GM21723 (cell line): ENCODE data around the gene ZNRF1.
"Not testable (repeated sequence)": the region's sequence is repeated elsewhere in the genome, so short reads cannot be mapped to it uniquely, and the experiment has no call there.

ENCODE experiments used
- ATAC-seq: cut with Tn5 transposase; IDR thresholded peaks from one replicate; pipeline ENCODE4 v1.9.1; 2021; ENCODE audit warnings: mild to moderate bottlenecking, moderate library complexity; ENCODE audit not compliant: unreplicated experiment

Gene ZNRF1

DNA sequence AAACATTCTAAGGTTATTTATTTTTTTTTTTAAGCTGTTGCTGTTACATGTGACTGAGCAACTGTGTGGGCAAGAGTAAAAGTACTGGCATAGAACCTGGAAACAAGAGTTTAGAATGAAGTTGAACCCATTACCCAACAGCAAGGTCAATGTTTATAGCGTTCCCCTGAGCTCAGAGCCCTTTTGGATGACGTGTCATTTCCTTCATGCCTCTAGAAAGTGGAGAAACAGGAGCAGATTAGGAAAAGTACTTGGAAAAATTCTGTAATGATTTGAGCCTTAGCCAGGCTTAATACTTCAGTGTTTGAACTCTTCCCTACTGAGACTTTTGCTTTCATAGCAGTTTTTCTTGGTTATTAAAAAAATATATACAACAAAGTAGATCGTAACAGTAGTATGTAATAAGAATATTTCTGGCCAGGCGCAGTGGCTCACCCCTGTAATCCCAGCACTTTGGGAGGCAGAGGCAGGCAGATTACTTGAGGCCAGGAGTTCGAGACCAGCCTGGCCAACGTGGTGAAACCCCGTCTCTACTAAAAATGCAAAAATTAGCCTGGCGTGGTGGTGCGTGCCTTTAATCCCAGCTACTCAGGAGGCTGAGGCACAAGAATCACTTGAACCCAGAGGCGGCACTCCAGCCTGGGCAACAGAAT is 27.5 kb downstream of the ZNRF1 start:
- ATAC-seq, result not testable (repeated sequence)

DNA sequence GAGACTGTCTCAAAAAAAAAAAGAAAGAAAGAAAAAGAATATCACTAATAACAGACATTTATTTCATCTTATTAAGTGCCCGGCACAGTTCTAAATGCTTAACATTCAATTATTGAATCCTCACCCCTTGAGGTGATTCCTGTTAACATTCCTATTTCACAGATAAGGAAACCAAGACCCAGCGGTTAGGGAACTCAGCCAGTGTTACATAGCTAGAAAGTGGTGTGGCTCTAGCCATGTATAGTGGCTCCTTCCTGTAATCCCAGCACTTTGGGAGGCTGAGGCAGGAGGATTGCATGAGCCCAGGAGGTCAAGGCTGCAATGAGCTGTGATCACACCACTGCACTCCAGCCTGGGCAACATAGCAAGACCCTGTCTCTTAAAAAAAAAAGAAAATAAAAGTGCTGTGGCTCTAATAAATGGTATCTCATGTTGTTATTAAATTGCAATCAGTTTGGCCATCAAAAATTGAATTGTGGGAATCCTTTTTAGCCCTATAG is 28.1 kb downstream of the ZNRF1 start:
- ATAC-seq, result no peak

DNA sequence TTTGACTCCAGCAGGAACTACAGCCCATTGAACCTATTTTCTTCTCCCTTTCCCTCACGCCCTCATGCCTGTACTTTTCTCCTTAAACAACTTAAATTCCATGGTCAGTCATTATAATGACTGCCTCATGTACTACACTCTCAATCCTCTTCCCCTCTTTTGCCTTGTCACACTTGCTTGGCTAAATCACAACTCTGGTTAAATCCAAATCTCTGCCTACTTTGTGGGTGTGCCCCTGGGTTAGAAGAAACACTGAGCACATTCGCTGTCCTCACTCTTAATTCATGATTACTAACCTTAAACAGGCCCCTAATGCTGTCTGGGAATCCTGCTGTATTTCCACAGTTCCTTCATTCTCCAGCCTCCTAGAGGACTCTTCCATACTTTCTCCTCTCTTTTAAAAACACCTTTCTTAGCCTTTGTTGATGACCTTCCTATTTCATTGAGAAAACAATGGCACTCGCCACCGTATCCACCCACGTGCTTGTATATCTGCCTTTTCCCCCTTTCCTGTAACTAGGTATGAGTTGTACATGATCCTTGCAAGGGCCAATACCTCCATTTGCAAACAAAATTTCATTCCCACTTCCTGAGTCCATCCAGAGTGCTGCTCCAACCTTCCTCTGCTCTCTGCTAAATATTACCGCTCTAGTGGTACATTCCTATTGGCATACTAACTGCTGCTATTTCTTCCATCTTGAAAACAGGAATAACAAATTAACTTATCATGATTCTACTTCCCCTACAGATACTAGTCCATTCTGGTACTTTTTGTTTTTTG is 28.9 kb downstream of the ZNRF1 start:
- no peak for ATAC-seq

DNA sequence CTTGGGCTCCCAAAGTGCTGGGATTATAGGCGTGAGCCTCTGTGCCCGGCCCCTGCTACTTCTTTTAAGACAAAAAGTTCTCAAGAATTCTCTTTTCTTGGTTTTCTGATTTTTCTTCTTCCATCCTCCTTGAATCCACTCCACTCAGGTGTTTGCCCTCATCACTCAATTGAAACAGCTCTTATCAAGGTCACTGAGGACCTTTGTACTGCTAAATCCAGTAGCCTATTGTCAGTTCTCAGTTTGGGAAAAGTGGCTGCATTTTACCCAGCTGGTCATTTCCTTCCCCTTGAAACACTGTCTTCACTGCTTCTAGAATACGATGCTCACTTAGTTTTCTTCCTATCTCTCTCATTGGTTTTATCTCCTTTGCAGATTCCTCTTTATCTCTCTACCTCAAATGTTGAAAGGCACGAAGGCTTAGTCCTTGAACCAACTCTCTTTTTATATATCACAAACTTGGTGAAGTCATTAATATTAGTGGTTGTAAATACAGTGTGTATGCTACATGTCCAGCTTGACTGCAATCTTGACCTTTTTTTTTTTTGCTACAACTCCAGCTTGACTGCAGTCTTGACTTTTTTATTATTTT is 29.8 kb downstream of the ZNRF1 start:
- ATAC-seq, result no peak

DNA sequence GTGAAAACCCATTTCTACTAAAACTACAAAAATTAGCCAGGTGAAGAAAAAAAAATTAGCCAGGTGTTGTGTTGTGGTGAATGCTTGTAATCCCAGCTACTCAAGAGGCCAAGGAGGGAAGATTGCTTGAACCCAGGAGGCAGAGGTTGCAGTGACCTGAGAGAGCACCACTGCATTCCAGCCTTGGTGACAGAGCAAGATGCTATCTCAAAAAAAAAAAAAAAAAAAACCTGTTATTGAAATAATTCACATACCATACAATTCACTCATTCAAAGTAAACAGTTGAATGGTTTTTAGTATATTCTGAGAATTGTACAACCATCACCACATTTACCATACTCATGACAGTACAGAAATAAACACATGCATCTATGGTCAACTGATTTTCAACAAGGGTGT is 31.0 kb downstream of the ZNRF1 start:
- no peak for ATAC-seq

DNA sequence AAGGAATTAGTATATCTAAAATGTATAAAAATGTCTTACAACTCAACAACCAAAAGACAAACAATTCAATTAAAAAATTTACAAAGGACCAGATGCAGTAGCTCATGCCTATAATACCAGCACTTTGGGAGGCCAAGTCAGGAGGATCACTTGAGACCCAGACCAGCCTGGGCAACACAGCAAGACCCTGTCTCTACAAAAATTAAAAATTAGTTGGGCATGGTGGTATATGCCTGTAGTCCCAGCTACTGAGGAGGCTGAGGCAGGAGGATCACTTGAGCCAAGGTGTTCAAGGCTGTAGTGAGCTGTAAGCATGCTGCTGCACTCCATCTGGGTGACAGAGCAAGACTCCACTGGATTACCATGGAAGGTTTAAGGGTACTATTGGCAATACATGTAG is 33.8 kb downstream of the ZNRF1 start:
- no peak for ATAC-seq

DNA sequence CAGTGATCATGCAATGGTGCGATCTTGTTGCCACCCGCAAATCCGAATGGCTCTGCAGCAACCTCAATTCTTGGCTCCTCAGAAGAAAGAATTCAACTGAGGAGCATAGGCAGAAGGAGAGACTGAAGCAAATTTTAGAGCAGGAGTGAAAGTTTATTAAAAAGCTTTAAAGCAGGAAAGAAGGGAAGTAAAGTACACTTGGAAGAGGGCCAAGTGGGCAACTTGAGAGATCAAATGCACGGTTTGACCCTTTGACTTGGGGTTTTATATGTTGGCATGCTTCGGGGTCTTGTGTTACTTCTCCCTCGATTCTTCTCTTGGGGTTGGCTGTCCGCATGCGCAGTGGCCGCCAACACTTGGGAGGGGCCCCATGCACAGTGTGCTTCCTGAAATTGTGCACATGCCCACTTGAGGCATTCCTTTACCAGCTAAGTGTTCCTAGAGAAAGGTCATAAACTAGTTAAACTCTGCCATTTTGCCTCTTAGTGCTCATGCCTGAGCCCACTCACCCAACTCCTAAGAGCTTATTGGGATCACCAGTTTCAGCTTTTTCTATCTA is 36.7 kb downstream of the ZNRF1 start:
- ATAC-seq, result no peak

DNA sequence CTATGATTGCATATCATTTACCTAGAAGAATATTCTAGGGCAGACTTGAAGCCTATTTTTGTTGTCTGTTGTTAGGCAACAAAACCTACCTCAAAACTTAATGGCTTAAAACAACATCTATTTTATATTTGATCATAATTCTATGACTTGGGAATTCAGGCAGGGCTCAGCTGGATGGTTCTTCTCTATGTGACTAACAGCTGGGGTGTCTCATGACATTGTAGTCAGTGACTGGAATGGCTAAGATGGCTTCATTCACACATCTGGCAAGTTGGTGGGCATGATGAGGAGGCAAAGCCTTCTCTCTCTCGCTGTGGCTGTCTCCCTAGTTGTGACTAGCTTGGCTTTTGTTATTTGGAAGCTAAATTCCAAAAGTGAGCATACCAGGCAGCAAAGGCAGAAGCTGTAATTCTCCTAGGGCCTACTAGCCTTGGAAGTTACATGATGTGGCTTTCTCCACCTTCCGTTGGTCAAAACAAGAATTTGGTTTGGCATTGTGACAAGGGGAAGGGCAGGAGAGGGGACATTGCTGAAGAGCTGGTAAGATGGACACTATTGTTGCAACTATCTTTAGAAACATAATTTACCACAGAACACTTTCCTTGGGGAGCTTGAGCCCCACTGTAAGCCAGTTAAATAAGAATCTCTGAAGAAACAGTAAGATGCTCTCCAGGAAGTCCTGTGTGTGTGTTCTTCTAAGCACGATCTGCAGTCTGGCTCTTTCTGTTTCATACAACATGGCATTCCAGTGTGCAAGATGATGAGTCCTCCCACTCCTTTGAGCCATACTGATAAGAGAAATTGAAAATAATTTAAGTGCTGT is 39.4 kb downstream of the ZNRF1 start:
- ATAC-seq, result no peak

DNA sequence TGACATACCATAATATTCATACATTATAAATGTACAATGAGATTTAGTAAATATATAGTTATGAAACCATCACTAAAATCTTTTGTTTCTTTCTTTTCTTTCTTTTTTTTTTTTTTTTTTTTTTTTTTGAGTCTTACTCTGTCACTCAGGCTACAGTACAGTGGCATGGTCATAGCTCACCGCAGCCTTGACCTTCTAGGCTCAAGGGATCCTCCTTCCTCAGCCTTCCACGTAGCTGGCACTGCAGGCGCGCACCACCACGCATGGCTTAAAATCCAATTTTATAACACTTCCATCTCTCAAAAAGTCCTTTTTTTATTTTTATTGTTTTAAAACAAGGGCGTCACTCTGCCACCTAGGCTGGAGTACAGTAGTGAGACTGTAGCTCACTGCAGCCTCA is 41.1 kb downstream of the ZNRF1 start:
- ATAC-seq, result no peak

DNA sequence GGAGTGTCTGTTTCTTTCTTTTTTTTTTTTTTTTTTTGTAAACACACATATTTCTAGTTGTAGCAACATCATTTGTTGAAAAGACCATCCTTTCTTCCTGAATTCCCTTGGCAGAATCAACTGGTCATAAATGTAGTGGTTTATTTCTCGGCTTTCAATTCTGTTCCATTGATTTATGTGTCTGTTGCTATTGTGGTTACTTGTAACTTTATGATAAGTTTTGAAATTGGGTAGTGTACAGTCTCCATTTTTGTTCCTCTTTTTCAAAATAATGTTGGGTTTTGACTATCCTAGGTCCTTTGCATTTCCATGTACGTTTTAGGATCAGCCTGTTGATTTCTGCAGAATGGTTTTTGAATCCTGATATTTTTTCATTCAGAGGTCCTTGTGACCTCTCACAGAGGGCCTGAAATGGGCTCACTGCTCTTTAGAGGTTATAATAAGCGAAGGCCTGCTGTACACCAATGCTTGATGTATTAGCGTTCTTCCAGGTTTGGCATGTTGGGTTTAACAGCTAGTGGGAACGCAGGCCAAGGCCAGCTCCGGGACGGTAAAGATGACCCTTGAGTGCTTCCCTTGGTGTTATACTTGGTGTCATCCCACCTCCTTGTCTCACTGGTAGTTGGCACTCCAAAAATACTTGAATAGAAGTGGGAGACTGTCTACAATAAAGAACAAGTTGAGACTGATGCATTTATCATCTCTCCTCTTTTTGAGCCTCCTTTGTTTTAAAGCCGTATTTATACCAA is 43.8 kb downstream of the ZNRF1 start:
- no peak for ATAC-seq

DNA sequence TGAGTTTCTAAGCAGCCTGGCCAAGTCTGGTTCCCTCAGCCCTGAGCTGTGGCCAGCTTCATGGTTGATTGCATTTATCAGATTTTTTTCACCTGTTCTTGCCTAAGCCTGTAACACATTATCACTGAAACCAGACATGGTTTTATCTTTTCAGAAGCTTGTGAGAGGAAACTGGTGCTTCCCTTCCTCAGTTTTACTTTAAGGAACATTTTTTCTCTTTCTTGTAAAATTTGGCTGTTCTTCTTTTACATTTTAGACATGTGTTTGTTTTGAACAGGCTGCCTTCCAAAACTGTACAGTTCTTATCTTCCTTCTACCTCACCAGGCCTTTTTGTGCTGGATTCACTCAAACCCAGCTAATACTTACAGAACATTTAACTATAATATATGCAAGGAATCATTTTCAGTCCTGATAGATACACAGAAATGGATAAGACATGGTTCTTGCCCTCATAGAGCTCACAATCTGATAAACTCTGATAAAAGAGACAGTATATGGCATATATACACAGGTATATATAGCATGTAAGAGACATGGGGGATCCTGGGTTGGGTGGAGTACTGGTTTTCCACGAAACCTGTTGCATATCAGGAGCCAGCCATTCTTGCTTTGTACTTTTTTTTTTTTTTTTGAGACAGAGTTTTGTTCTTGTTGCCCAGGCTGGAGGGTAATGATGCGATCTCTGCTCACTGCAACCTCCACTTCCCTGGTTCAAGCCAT is 44.5 kb downstream of the ZNRF1 start:
- no peak for ATAC-seq

DNA sequence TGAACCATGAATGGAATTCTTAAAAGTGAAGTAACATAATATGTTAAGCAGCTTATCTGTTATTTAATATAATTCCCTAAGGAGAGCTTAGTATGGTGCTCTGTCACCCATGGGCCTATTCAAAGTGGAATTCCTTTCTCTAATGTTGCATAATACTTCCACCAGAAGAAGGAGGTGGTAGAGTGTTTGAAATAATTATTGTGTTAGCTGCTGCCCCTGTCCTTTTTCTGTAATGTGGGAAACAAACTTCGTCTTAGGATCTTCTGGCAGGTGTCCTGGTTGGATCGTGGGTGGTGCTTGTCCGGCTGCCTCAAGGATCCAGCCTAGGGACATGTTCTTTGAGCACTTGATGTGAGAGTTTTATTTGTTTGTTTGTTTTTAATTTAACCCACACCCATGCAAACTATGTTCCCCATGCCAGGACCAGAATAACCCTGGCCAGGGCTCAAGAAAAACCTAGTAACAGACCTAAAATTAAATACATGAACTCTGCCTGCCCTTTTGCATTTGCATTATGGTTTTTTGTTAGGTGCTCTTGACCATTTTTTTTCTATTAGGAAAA is 46.1 kb downstream of the ZNRF1 start:
- no peak for ATAC-seq

DNA sequence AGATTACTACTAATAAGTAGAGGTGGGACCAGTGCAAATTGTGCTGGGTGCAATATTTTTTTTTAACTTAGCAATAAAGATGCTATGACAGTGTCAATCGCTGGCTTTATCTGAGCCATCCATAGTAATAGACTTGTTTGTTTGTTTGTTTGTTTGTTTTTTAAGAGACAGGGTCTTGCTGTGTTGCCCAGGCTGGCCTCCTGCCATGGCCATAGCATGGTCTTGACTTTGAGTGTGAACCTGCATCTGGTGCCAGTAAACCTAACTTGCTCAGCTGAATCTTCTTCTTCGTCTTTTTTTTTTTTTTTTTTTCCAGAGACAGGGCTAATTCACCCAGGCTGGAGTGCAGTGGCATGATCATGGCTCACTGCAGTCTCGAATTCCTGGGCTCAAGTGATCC is 46.6 kb downstream of the ZNRF1 start:
- no peak for ATAC-seq

DNA sequence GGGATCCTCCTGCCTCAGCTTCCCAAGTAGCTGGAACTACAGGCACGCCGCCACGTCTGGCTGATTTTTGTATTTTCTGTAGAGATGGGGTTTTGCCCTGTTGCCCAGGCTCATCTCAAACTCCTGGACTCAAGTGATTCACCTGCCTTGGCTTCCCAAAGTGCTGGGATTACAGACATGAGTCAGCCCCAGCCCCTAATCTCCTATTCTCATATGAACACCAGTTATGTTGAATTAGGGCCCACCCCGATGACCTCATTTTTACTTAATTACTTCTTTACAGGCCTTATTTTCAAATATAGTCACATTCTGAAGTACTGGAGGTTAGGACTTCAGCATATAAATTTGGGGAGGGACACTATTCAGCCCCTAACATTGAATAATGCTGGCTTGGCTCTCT is 49.2 kb downstream of the ZNRF1 start:
- no peak for ATAC-seq

DNA sequence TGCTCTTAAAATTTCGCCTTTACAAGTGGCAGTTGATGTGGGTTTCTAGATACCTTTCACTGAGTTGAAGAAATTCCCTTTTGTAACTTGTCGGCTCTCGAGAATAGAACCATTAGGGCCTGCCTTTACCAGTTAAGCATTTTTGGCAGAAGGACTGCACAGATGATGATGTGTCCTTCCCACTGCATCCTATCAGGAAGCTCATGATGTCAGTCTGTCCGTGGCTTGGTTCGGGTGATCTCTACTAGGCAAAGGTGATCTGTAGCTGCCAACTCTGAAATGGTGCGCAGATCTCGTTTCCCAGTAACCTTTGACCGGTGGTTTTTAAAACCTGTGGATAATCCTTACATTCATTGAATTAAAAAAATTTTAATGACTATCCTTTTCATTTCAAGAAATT is 49.7 kb downstream of the ZNRF1 start:
- no peak for ATAC-seq

DNA sequence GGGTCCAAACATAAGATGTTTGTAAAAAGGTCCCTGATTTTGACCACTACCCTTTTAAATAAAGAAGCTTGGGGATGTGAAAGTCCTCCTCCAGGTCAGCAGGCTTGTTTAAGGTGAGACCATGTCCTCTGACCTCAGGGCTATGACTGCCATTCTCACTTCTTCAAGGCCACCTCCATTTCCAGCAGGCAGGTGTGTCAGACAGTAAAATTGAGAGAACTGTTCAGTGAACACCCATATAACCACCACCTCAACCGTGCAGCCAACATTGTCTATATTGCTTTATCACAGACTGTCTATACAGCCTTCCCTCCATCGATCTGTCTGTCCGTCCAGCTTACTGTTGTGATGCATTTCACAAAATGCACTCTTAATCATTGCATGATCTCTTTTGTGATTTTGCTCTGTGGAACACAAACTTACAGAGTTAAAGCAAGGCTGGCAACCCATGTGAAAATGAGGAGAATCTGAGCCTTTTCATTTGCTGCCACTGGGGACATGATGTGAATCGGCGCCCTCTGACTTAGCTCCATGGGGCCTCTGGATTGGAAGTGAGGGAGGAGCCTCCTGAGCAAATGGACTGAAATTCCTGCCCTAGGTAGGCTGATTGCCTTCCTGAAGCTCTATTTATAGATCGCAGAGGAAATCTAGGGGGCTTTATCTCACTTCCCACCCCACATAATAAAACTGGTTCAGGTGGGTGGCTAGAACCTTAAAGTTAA is 53.8 kb downstream of the ZNRF1 start:
- no peak for ATAC-seq

DNA sequence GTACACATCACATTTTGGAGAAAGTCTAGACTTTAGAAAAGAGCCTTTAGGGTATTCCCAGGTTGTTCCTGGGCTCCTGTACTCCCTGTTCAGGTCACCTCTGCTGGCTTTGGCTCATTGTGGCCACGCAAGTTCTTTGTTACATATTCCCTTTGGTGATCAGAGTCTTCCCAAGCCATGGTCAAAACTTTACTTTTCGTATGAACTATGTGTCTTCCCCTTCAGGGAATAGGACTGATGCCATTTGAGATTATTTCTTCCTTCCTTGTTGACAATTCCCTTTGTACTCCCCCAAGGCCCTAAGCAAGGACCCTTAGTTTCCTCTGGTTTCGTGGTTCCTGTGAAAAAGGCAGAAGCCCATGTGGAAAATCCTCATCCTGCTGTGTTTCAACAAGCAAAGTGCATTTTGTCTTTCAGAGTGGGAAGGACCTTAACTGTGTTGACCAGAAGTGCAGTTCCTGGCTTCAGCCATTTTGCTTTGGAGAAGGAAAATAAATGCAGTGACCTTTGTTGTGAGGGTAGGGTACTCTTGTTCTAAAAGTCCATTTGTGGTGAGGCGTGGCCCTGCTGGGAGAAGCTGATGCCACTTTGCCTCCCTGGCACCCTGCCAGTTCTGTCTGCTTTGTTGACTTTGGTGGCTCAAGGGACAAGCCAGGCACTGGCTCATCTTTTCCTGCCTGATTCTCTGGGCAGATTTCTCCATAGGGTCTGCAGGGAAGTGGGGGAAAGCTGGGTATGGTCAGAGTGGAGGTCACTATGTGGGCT is 55.1 kb downstream of the ZNRF1 start:
- no peak for ATAC-seq

DNA sequence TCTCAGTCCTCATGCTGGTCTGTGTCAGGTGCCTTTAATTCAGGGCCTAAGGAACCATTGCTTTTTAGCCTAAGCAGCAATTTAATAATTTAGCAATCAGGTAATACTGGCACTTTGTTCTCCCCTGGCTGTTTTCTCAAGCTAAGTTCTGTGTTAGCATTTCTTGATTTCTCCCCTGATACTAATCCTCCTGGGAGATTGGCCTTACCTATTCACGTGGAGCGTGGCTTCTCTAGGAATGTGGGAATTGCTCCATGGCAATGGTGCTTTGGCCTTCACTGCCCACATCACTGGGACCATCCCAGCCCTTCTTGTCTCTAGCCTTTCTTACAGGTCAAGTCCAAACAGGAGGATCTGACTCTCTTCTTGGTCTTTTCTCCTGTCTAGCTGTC is 55.7 kb downstream of the ZNRF1 start:
- ATAC-seq, result no peak
